Upper lobe of right lung (tissue), 1 donor: Measurements from ENCODE around the gene HNRNPL. TPM values are rescaled to one million over a fixed set of nuclear protein-coding genes. Genes with fewer than 3 reads are reported as not detected.

ENCODE experiments used
- ATAC-seq: fragments of 200-7000 bp; cut with Tn5 transposase; one replicate; pipeline ENCODE4 v1.9.1; 2020; ENCODE audit warnings: mild to moderate bottlenecking, moderate library complexity
- DNase-seq: peaks from one replicate; pipeline ENCODE4 v3.0.0-alpha.2; 2020
- H3K27ac ChIP-seq: fragments of 200-600 bp; one replicate; pipeline ENCODE4 v1.8.0; 2022
- H3K27me3 ChIP-seq: fragments of 200-600 bp; one replicate; pipeline ENCODE4 v1.8.0; 2022; ENCODE audit warnings: mild to moderate bottlenecking
- H3K36me3 ChIP-seq: fragments of 200-600 bp; one replicate; pipeline ENCODE4 v1.8.0; 2022
- H3K4me1 ChIP-seq: fragments of 200-600 bp; one replicate; pipeline ENCODE4 v1.8.0; 2022
- H3K4me3 ChIP-seq: fragments of 200-600 bp; one replicate; pipeline ENCODE4 v1.8.0; 2022; ENCODE audit warnings: mild to moderate bottlenecking
- H3K9me3 ChIP-seq: fragments of 200-600 bp; one replicate; pipeline ENCODE4 v1.8.0; 2022
- intact Hi-C: fragments of 100-400 bp; cut with DNase I; formaldehyde crosslinking; loops from one replicate; pipeline ENCODE4 v1.11.0; 2022
- total RNA-seq: library from RNA; stranded (reverse); fragmentation: NEBNext Ultra II Directional; extraction: Animal tissue kit (Norgen Biotek cat#: 25700); gene quantifications from one replicate; pipeline ENCODE4 v1.2.1, GENCODE V29; 2021
- TF ChIP-seq, protein P1 (sequence below): fragments of 200-600 bp; IDR thresholded peaks from one replicate; pipeline ENCODE4 v1.8.0; 2022; ENCODE audit warnings: antibody characterized with exemption
- donor health status: DM: no; HTN: yes; CAD: no; lungs with severe emphysema.

Gene HNRNPL
- total RNA-seq, 1 donor from 2014 or later, result 248 TPM

DNA sequence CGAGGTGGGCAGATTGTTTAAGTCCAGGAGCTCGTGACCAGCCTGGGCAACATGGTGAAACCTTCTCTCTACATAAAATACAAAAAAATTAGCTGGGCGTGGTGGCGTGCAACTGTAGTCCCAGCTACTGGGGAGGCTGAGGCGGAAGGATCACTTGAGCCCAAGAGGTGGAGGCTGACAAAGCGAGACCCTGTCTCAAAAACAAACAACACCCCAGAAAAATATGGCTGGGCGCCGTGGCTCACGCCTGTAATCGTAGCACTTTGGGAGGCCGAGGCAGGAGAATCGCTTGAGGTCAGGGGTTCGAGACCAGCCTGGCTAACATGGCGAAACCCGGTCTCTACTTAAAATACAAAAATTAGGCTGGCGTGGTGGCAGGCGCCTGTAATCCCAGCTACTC lies 3.4 kb upstream of the HNRNPL start:
- Histone ChIP-seq H3K27ac (peak overlapping the region; percentile 99), H3K4me1 (peaks cover 19% of the 10 kb centered on the region), H3K36me3 (no peaks in the 10 kb centered on the region), H3K9me3 (no peaks in the 10 kb centered on the region), H3K4me3 (peak overlapping the region; percentile 77), H3K27me3 (no peaks in the 10 kb centered on the region)
- TF ChIP-seq, protein P1, sequence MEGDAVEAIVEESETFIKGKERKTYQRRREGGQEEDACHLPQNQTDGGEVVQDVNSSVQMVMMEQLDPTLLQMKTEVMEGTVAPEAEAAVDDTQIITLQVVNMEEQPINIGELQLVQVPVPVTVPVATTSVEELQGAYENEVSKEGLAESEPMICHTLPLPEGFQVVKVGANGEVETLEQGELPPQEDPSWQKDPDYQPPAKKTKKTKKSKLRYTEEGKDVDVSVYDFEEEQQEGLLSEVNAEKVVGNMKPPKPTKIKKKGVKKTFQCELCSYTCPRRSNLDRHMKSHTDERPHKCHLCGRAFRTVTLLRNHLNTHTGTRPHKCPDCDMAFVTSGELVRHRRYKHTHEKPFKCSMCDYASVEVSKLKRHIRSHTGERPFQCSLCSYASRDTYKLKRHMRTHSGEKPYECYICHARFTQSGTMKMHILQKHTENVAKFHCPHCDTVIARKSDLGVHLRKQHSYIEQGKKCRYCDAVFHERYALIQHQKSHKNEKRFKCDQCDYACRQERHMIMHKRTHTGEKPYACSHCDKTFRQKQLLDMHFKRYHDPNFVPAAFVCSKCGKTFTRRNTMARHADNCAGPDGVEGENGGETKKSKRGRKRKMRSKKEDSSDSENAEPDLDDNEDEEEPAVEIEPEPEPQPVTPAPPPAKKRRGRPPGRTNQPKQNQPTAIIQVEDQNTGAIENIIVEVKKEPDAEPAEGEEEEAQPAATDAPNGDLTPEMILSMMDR, result no peak
- DNase-seq (no peak), ATAC-seq (no peak)
- intact Hi-C loops, result no loop called here

DNA sequence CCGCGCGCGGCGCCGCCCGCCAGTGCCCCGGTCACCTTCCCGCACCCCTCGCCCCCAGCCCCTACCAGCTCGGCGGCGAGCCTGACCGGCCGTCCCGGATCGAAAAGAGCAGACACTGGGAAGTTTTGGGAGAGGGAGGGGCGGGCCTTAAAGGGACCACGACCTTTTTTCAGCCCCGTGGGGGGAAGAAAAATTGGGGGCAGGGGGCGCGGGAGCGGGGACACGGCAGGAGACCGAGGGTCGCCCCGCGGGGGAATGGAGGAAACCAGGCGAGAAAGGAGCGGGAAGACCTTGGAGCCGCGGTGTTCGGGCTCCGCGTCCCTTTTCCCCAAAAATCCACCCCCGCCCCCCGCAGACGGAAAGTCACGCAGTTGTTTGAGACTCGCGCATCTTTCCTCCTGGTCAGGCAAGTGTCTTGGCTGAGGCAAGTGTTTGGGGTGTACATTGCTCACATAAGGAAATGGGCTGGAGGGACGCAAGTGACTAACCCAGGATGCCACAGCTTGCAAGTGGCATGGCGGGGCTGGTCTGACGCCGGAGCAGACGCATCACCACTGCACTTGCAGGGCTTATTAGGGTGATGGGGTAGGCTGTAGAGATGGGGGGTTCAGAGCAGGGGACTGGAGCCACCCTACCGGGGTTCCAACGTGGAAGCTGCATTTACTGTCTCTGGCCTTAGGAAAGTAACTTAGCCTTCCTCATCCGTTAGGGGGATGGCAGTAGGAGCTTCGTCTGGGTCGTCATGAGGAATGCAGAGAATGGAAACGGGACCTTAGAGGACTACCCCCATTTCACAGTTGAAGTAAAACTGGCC lies 2.7 kb upstream of the HNRNPL start:
- DNase-seq, result peak; percentile 86
- Histone ChIP-seq H3K27ac (peak overlapping the region; percentile 99), H3K4me3 (peak overlapping the region; percentile 77), H3K36me3 (peaks cover 4% of the 10 kb centered on the region), H3K9me3 (no peaks in the 10 kb centered on the region), H3K27me3 (no peaks in the 10 kb centered on the region), H3K4me1 (peaks cover 27% of the 10 kb centered on the region)
- TF ChIP-seq, protein P1, result no peak
- ATAC-seq, result no peak
- intact Hi-C loops, result no loop called here

DNA sequence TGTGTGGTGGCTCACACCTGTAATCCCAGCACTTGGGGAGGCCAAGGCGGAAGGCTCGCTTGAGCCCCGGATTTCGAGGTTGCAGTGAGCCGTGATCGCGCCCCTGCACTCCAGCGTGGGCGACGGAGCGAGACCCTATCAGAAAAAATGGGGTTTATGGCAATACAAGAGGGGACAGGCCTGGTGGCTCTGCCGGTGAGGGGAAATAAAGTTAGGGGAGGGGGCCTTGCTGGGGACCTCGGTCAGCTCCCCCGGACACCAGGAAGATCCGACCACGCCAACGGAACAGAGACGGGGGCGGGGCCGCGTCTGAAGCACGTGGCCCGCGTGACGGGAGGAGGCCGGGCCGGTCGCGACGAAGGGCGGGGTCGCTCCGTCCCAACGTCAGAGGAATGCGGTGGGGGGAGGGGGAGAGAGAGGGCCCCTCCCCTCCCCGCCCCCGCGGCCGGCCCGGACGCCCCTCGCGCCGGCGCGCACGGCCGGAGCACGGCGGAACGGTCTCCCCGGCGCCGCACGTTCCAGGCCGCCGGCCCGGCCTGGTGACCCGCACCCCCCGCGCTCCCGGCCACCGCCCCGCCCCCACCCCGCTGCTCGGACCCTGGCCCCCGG lies 1.9 kb upstream of the HNRNPL start:
- peaks cover 30% of the 10 kb centered on the region for H3K4me1 ChIP-seq
- peak; percentile 72 for ATAC-seq
- H3K27ac ChIP-seq, result peak overlapping the region; percentile 99
- peaks cover 11% of the 10 kb centered on the region for H3K36me3 ChIP-seq
- H3K27me3 ChIP-seq, result no peaks in the 10 kb centered on the region
- peak; percentile 97 for DNase-seq
- intact Hi-C loops, result no loop called here
- peak overlapping the region; percentile 77 for H3K4me3 ChIP-seq
- TF ChIP-seq, protein P1, result no peak
- H3K9me3 ChIP-seq, result no peaks in the 10 kb centered on the region

DNA sequence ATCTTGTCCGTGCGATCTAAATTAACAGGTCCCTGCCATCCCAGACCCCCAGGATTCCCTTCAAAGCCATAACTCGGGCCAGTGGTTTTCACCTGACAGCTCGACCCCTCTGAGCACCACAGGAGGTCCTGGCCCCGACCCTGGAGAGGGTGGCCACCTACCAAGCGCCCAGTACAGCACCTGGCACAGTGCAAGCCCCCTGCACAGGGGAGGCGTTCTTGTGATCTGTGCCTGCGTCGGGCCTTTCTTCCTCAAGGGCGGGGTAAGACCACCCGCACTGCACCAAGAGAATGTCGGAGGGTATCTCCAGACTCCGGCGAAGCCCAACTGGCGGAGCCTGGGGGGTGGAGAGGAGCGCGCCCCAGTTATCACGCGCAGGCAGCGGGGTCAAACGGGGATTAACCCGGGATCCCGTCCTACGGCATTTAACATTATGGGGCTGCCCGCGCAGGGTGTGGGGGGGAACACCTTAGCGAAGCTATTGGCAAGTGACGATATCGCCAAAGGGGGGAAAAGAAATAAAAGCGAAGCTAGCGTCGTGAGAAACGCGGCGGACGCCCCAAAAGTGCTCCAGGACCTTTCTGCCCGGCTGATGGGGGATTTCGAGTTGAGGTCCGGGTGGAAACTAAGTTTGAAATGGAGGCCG lies 1.3 kb upstream of the HNRNPL start:
- ATAC-seq (no peak), DNase-seq (peak; percentile 76)
- Histone ChIP-seq H3K4me3 (peak overlapping the region; percentile 77), H3K36me3 (peaks cover 18% of the 10 kb centered on the region), H3K9me3 (no peaks in the 10 kb centered on the region), H3K4me1 (peaks cover 31% of the 10 kb centered on the region), H3K27ac (peak overlapping the region; percentile 99), H3K27me3 (no peaks in the 10 kb centered on the region)
- intact Hi-C loops, result no loop called here
- TF ChIP-seq, protein P1, result no peak

DNA sequence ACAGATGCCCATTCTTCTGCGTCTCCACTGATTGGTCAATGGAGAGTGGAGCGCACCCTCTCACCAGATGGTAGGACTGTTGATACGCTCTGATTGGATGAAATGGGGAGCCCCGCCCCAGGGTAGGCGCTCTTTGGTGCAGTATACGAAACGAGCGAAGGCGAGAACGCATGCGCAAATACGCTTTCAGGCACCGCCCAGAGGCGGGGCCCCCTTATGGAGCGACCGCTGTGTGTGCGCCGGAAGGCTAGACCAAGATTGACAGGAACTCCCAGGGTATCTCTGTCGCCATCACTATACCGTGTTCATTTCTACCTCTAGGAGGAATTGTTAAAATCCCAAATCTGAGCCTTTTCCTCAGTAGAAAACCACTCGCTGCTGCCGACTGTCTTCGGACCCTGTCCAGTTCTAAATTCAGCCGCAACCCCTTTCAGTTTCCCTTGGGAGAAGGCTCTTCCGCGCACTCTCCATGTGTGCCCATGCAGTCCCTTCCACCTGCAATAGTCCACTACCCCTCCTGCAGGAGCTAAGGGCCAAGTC lies 720 bp upstream of the HNRNPL start:
- Histone ChIP-seq H3K4me3 (peak overlapping the region; percentile 77), H3K4me1 (peaks cover 31% of the 10 kb centered on the region), H3K9me3 (no peaks in the 10 kb centered on the region), H3K27ac (peak overlapping the region; percentile 99), H3K27me3 (no peaks in the 10 kb centered on the region), H3K36me3 (peaks cover 24% of the 10 kb centered on the region)
- TF ChIP-seq, protein P1, result peak; percentile 24
- ATAC-seq, result peak; percentile 85
- DNase-seq, result peak; percentile 99
- intact Hi-C loops, result no loop called here
